IMR-90 (cell line): ENCODE data around the gene ENO4. TPM values are rescaled to one million over a fixed set of nuclear protein-coding genes. Genes with fewer than 3 reads are reported as not detected.

ENCODE experiments used
- ATAC-seq: fragments of 200-7000 bp; cut with Tn5 transposase; 2 replicates; pipeline ENCODE4 v1.9.1; 2020; ENCODE audit warnings: low read depth, mild to moderate bottlenecking, moderate library complexity
- BruUV-seq: library from RNA; stranded (reverse); fragments of 400-500 nt; replicated peaks from 2 replicates; lab custom pipeline; 2021; lab: Mats Ljungman, UMichigan
- CTCF ChIA-PET: fragments of 300-600 bp; formaldehyde crosslinking; extraction: SDS; loops from one replicate; lab custom pipeline; 2021; ENCODE audit warnings: antibody characterized with exemption; lab: Yijun Ruan, JAX
- POLR2A ChIA-PET: fragments of 300-600 bp; sonication (Branson Sonifier 250); formaldehyde crosslinking; loops from one replicate; lab custom pipeline; 2022; ENCODE audit warnings: antibody characterized with exemption; ENCODE audit not compliant: unreplicated experiment; lab: Charles Lee
- DNase-seq: peaks from one replicate; pipeline ENCODE4 v3.0.0; 2013
- H2AFZ ChIP-seq: replicated peaks from 2 replicates; pipeline ENCODE3; 2013; ENCODE audit warnings: low read length, mild to moderate bottlenecking; ENCODE audit not compliant: poor library complexity
- H2AK5ac ChIP-seq: 2 replicates; pipeline ENCODE4 v1.6.1; 2013; ENCODE audit warnings: low read depth, low read length, inconsistent platforms
- H2AK9ac ChIP-seq: replicated peaks from 2 replicates; pipeline ENCODE3; 2013; ENCODE audit warnings: mild to moderate bottlenecking, low read depth, low read length, moderate library complexity; ENCODE audit not compliant: poor library complexity
- H2BK120ac ChIP-seq: 2 replicates; pipeline ENCODE4 v1.6.1; 2013; ENCODE audit warnings: low read depth, low read length, inconsistent platforms
- H2BK15ac ChIP-seq: 3 replicates; pipeline ENCODE4 v1.6.1; 2013; ENCODE audit warnings: low read depth, low read length, inconsistent platforms
- H2BK20ac ChIP-seq: 2 replicates; pipeline ENCODE4 v1.6.1; 2013; ENCODE audit warnings: low read depth, mild to moderate bottlenecking, inconsistent platforms, low read length, moderate library complexity
- H2BK5ac ChIP-seq: 2 replicates; pipeline ENCODE4 v1.6.1; 2013; ENCODE audit warnings: mild to moderate bottlenecking, low read depth, low read length, inconsistent platforms; ENCODE audit not compliant: poor library complexity, severe bottlenecking
- H3K14ac ChIP-seq: replicated peaks from 2 replicates; pipeline ENCODE4 v1.6.1; 2013; ENCODE audit warnings: low read depth, low read length, inconsistent platforms
- H3K18ac ChIP-seq: 2 replicates; pipeline ENCODE4 v1.6.1; 2013; ENCODE audit warnings: low read depth, low read length, control low read depth
- H3K23ac ChIP-seq: 2 replicates; pipeline ENCODE4 v1.6.1; 2013; ENCODE audit warnings: low read depth, low read length, inconsistent platforms
- H3K27ac ChIP-seq: 2 replicates; pipeline ENCODE4 v1.5.1; 2013; ENCODE audit warnings: mild to moderate bottlenecking, control low read depth, low read length; ENCODE audit not compliant: insufficient read depth
- H3K27me3 ChIP-seq: 2 replicates; pipeline ENCODE4 v1.6.1; 2013; ENCODE audit warnings: low read length; ENCODE audit not compliant: control insufficient read depth, insufficient read depth
- H3K36me3 ChIP-seq: 2 replicates; pipeline ENCODE4 v1.6.1; 2013; ENCODE audit warnings: low read length, mixed read lengths; ENCODE audit not compliant: control insufficient read depth, insufficient read depth
- H3K4ac ChIP-seq: 2 replicates; pipeline ENCODE4 v1.6.1; 2013; ENCODE audit warnings: low read depth, low read length, inconsistent platforms
- H3K4me1 ChIP-seq: 2 replicates; pipeline ENCODE4 v1.6.1; 2013; ENCODE audit warnings: low read length, mixed read lengths; ENCODE audit not compliant: control insufficient read depth, insufficient read depth
- H3K4me2 ChIP-seq: 2 replicates; pipeline ENCODE4 v1.6.1; 2013; ENCODE audit warnings: low read depth, mild to moderate bottlenecking, control low read depth, low read length, moderate library complexity
- H3K4me3 ChIP-seq: 2 replicates; pipeline ENCODE4 v1.5.1; 2013; ENCODE audit warnings: low read depth, mild to moderate bottlenecking, control low read depth, low read length, moderate library complexity; ENCODE audit not compliant: insufficient read depth
- H3K56ac ChIP-seq: 2 replicates; pipeline ENCODE4 v1.6.1; 2013; ENCODE audit warnings: low read length, inconsistent platforms; ENCODE audit not compliant: insufficient read depth; ENCODE audit errors: extremely low read depth
- H3K79me1 ChIP-seq, 2 experiments: 2 replicates each; pipeline ENCODE4 v1.6.1; 2013; ENCODE audit warnings: low read length in 2 of 2, inconsistent platforms in 1 of 2, low read depth in 1 of 2
- H3K9ac ChIP-seq: 2 replicates; pipeline ENCODE4 v1.6.1; 2013; ENCODE audit warnings: low read depth, low read length, control low read depth
- H3K9me1 ChIP-seq: 2 replicates; pipeline ENCODE4 v1.6.1; 2013; ENCODE audit warnings: low read length, inconsistent platforms; ENCODE audit not compliant: insufficient read depth
- H3K9me3 ChIP-seq: 2 replicates; pipeline ENCODE4 v1.6.1; 2013; ENCODE audit warnings: low read length; ENCODE audit not compliant: control insufficient read depth, insufficient read depth
- H4K20me1 ChIP-seq: 2 replicates; pipeline ENCODE4 v1.6.1; 2013; ENCODE audit warnings: low read length, inconsistent platforms; ENCODE audit not compliant: insufficient read depth
- H4K5ac ChIP-seq: 2 replicates; pipeline ENCODE4 v1.6.1; 2013; ENCODE audit warnings: mild to moderate bottlenecking, low read depth, low read length, control low read depth
- H4K8ac ChIP-seq, 2 experiments: 2 replicates each; pipeline ENCODE4 v1.6.1; 2013; ENCODE audit warnings: low read depth in 2 of 2, low read length in 2 of 2, control low read depth in 1 of 2, inconsistent platforms in 1 of 2
- H4K91ac ChIP-seq: 2 replicates; pipeline ENCODE4 v1.6.1; 2013; ENCODE audit warnings: low read depth, low read length, inconsistent platforms; ENCODE audit not compliant: insufficient read depth
- BHLHE40 ChIP-seq: fragments of 150-350 bp; IDR thresholded peaks from 2 replicates; pipeline ENCODE4 v1.6.1; 2016; ENCODE audit warnings: mild to moderate bottlenecking, low read depth, low read length
- CEBPB ChIP-seq: IDR thresholded peaks from 2 replicates; pipeline ENCODE4 v1.6.1; 2012; ENCODE audit warnings: low read depth, low read length, improper control_type of control experiment
- CHD1 ChIP-seq: IDR thresholded peaks from 2 replicates; pipeline ENCODE4 v1.6.1; 2012; ENCODE audit warnings: low read depth, low read length, improper control_type of control experiment
- CTCF ChIP-seq: conservative IDR thresholded peaks from 2 replicates; pipeline ENCODE4 v1.5.1; 2012; ENCODE audit warnings: mild to moderate bottlenecking, low read depth, low read length, improper control_type of control experiment
- FOS ChIP-seq: fragments of 150-350 bp; IDR thresholded peaks from 2 replicates; pipeline ENCODE4 v1.6.1; 2016; ENCODE audit warnings: low read depth, low read length
- MAFK ChIP-seq: IDR thresholded peaks from 2 replicates; pipeline ENCODE4 v1.6.1; 2012; ENCODE audit warnings: low read depth, low read length, improper control_type of control experiment
- MAZ ChIP-seq: IDR thresholded peaks from 2 replicates; pipeline ENCODE4 v1.6.1; 2012; ENCODE audit warnings: low read depth, mild to moderate bottlenecking, low read length, improper control_type of control experiment, moderate library complexity, borderline replicate concordance
- MXI1 ChIP-seq: IDR thresholded peaks from 2 replicates; pipeline ENCODE4 v1.6.1; 2012; ENCODE audit warnings: low read depth, mild to moderate bottlenecking, low read length, moderate library complexity, borderline replicate concordance
- NFE2L2 ChIP-seq: fragments of 150-350 bp; IDR thresholded peaks from 2 replicates; pipeline ENCODE4 v1.6.1; 2016; ENCODE audit warnings: low read depth, mild to moderate bottlenecking, low read length
- POLR2A ChIP-seq: IDR thresholded peaks from 2 replicates; pipeline ENCODE4 v1.6.1; 2012; ENCODE audit warnings: mild to moderate bottlenecking, low read depth, low read length
- RAD21 ChIP-seq: IDR thresholded peaks from 2 replicates; pipeline ENCODE4 v1.6.1; 2012; ENCODE audit warnings: low read length, improper control_type of control experiment
- RCOR1 ChIP-seq: IDR thresholded peaks from 2 replicates; pipeline ENCODE4 v1.6.1; 2012; ENCODE audit warnings: mild to moderate bottlenecking, low read length, improper control_type of control experiment; ENCODE audit not compliant: insufficient replicate concordance
- RFX5 ChIP-seq: IDR thresholded peaks from 2 replicates; pipeline ENCODE4 v1.8.0; 2012; ENCODE audit warnings: low read depth, mild to moderate bottlenecking, low read length, moderate library complexity
- SMC3 ChIP-seq: fragments of 150-350 bp; IDR thresholded peaks from 2 replicates; pipeline ENCODE4 v1.6.1; 2016; ENCODE audit warnings: low read depth, mild to moderate bottlenecking, antibody characterized with exemption, low read length, moderate library complexity
- USF2 ChIP-seq: fragments of 150-350 bp; IDR thresholded peaks from 2 replicates; pipeline ENCODE4 v1.6.1; 2017; ENCODE audit warnings: mild to moderate bottlenecking, antibody characterized with exemption, low read length, low read depth
- WGBS, 2 experiments: methylation state at CpG; one replicate each; pipeline versions ENCODE4 v1.1.5 to v1.1.7; 2013; ENCODE audit warnings: missing lambda C conversion rate in 2 of 2; ENCODE audit not compliant: insufficient read length in 1 of 2; ENCODE audit errors: extremely low coverage in 2 of 2; 5-methylcytosine and 5-hydroxymethylcytosine counted together
- dilution Hi-C: fragments of 300-500 bp; cut with HindIII; formaldehyde crosslinking; loops from one replicate; pipeline ENCODE4 v1.14.3; 2018; ENCODE audit warnings: low sequenced_read_pairs; ENCODE audit not compliant: unreplicated experiment
- in situ Hi-C: fragments of 300-500 bp; cut with MboI; formaldehyde crosslinking; loops from 3 replicates; pipeline ENCODE4 v1.14.3; 2019; ENCODE audit warnings: low sequenced_read_pairs, inconsistent platforms, mixed read lengths
- intact Hi-C: fragments of 100-400 bp; cut with micrococcal nuclease; formaldehyde crosslinking; loops from 2 replicates; pipeline ENCODE4 v1.10.0; 2022
- polyA plus RNA-seq, 3 experiments: library from polyadenylated mRNA; depleted of rRNA; stranded (reverse); fragments of >200 nt; gene quantifications; 2 replicates each; pipeline ENCODE4 v1.2.3, GENCODE V29; 2012; ENCODE audit warnings: low replicate concordance in 1 of 3
- total RNA-seq: library from RNA; depleted of rRNA; stranded (reverse); fragments of >200 nt; gene quantifications from 2 replicates; pipeline ENCODE4 v1.2.3, GENCODE V29; 2012
- TF ChIP-seq, protein P1 (sequence below): fragments of 150-350 bp; IDR thresholded peaks from 2 replicates; pipeline ENCODE4 v1.6.1; 2016; ENCODE audit warnings: low read depth, mild to moderate bottlenecking, low read length, moderate library complexity, borderline replicate concordance

The ENO4 gene
- total and polyA plus RNA-seq, 2 of the 4 experiments (the other 2 are of a cell fraction), result under 0.01 to 0.05 TPM

DNA sequence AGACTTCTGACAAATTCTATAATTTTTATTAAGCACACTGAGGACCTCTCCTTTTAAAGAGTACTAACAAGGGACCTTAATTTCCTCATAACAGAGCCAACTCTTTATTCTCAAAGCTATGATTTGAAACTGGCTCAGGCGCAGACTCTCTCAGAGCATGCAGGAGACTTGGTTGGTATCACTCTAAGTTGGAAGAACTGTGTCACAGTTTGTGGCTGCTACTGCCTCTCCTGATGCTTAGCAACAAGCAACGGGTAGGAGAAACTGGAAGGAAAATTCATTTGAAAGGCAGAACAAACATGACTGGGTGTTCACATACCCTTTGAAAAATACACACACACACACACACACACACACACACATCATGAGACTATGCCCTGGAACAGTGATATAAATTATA is 33.3 kb downstream of the ENO4 start:
- no peak overlapping the region for H3K14ac ChIP-seq
- H3K36me3 ChIP-seq, result no peaks in the 10 kb centered on the region
- no peak overlapping the region for H2AK9ac ChIP-seq
- no peak overlapping the region for H3K56ac ChIP-seq
- no peaks in the 10 kb centered on the region for H3K79me1 ChIP-seq
- H2BK120ac ChIP-seq, result no peak overlapping the region
- no peak overlapping the region for H3K4ac ChIP-seq
- no TSS peak for BruUV-seq
- no peaks in the 10 kb centered on the region for H3K9me3 ChIP-seq
- no peak overlapping the region for H3K18ac ChIP-seq
- no peak overlapping the region for H2AFZ ChIP-seq
- POLR2A ChIA-PET, result no interaction called here
- H4K91ac ChIP-seq, result no peak overlapping the region
- no peak for ATAC-seq
- in situ Hi-C loops (no loop called here), dilution Hi-C loops (no loop called here), intact Hi-C loops (no loop called here)
- no peaks in the 10 kb centered on the region for H3K4me1 ChIP-seq
- no peak overlapping the region for H4K5ac ChIP-seq
- H2AK5ac ChIP-seq, result no peak overlapping the region
- WGBS, 2 experiments, result no CpG with 5 or more reads among the region's 2 CpGs
- H3K27ac ChIP-seq, result no peak overlapping the region
- no peak overlapping the region for H2BK20ac ChIP-seq
- no peak overlapping the region for H2BK15ac ChIP-seq
- no peaks in the 10 kb centered on the region for H3K27me3 ChIP-seq
- DNase-seq, result no peak
- H3K23ac ChIP-seq, result no peak overlapping the region
- CTCF ChIA-PET, result no interaction called here
- no peak overlapping the region for H2BK5ac ChIP-seq
- no peak overlapping the region for H3K9ac ChIP-seq
- no peaks in the 10 kb centered on the region for H4K20me1 ChIP-seq
- no peak overlapping the region for H3K4me2 ChIP-seq
- TF ChIP-seq MXI1 (no peak), USF2 (no peak), NFE2L2 (no peak), RCOR1 (no peak), CHD1 (no peak), MAFK (no peak), FOS (no peak), SMC3 (no peak), RAD21 (no peak), POLR2A (no peak), CEBPB (no peak), RFX5 (no peak), CTCF (no peak), BHLHE40 (no peak), MAZ (no peak)
- TF ChIP-seq, protein P1, sequence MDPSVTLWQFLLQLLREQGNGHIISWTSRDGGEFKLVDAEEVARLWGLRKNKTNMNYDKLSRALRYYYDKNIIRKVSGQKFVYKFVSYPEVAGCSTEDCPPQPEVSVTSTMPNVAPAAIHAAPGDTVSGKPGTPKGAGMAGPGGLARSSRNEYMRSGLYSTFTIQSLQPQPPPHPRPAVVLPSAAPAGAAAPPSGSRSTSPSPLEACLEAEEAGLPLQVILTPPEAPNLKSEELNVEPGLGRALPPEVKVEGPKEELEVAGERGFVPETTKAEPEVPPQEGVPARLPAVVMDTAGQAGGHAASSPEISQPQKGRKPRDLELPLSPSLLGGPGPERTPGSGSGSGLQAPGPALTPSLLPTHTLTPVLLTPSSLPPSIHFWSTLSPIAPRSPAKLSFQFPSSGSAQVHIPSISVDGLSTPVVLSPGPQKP, result no peak
- no peak overlapping the region for H3K4me3 ChIP-seq
- H3K9me1 ChIP-seq, result no peaks in the 10 kb centered on the region
- no peak overlapping the region for H4K8ac ChIP-seq
